ENCODE measurements around the gene SPSB1.
A peak's percentile ranks its signal among the peaks of the same experiment; 100 is the strongest.

Gene SPSB1

DNA sequence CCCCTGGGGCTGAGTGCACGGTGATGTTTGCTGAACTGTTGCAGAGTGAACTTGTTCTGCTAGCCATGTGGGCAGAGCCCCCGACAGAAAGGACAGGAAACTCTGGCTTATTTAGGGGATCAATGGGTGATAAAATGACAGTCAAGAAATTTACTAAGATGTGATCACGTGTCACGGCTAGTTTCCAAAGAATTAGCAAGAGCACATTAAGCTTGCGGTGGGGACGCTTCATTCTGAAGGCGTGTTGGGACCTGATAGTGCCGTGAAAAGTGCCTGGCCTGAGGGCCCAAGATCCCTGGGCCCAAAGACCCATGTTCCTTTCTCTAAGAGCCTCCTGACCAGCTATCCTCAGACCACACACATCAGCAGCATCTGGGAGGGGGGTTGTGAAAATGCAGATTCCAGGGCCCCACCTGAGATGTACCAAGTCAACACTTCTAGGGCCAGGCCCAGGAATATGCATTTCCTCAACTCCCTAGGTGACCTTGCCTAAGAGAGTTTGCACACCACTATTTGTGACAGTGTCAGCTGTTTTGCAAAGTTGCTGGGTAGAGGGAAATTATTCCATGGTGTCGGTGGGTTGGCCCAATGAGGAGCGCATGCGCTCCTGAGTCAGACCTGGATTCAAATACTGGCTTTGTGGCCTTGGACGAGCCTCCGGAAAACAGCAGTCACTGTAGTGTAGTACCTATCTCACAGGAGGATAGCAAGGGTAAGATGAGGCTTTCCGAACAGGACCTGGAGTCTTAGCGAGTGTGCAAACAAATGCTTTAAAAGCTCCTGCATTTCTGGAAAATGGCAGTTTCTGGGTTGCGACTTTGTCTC is 77.5 kb downstream of the SPSB1 start:
- H3K27ac Mint-ChIP-seq: peak overlapping the region; percentile 94 to 98 (median 94)
- no peaks in the 10 kb centered on the region for H3K9me3 Mint-ChIP-seq
- peaks cover 7% of the 10 kb centered on the region for H3K36me3 Mint-ChIP-seq (ENCODE audit: low read depth)
- H3K4me3 Mint-ChIP-seq: peak overlapping the region in 1 of 3 experiments; percentile 27
- no peaks in the 10 kb centered on the region for H3K27me3 Mint-ChIP-seq (ENCODE audit: low read depth)
- peaks cover 49% of the 10 kb centered on the region for H3K4me1 Mint-ChIP-seq
- TF ChIP-seq, protein P1, sequence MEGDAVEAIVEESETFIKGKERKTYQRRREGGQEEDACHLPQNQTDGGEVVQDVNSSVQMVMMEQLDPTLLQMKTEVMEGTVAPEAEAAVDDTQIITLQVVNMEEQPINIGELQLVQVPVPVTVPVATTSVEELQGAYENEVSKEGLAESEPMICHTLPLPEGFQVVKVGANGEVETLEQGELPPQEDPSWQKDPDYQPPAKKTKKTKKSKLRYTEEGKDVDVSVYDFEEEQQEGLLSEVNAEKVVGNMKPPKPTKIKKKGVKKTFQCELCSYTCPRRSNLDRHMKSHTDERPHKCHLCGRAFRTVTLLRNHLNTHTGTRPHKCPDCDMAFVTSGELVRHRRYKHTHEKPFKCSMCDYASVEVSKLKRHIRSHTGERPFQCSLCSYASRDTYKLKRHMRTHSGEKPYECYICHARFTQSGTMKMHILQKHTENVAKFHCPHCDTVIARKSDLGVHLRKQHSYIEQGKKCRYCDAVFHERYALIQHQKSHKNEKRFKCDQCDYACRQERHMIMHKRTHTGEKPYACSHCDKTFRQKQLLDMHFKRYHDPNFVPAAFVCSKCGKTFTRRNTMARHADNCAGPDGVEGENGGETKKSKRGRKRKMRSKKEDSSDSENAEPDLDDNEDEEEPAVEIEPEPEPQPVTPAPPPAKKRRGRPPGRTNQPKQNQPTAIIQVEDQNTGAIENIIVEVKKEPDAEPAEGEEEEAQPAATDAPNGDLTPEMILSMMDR (IDR thresholded peaks at IDR 0.05; ENCODE audit: unreplicated experiment in 3 of 3): no peak

DNA sequence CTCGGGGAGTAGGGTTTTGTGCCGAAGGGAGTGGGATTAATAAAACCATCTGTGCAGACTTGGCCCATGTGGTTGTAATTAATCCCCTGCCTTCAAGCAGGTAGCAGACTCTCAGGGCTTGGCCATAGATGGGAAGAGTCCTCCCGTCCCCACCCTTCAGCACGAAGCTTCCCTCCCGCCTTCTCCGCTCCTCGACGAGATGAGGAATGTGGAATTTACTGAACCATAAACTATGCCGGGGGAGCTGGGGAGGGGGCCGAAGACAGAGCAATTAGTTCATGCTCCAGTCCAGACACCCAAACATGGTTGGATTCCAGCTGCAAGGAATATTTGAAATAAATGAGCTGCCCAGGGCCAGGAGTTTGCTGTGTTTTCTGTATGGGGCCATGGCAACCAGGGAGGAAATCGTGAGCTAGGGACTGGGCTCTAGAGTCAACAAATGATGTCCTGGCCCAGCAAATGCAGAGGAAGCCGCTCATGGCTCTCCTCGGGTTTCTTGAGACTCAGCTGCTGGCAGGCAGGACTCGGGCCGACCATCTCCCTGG is 78.8 kb downstream of the SPSB1 start:
- H3K27me3 Mint-ChIP-seq (ENCODE audit: low read depth): no peaks in the 10 kb centered on the region
- H3K9me3 Mint-ChIP-seq: no peaks in the 10 kb centered on the region

DNA sequence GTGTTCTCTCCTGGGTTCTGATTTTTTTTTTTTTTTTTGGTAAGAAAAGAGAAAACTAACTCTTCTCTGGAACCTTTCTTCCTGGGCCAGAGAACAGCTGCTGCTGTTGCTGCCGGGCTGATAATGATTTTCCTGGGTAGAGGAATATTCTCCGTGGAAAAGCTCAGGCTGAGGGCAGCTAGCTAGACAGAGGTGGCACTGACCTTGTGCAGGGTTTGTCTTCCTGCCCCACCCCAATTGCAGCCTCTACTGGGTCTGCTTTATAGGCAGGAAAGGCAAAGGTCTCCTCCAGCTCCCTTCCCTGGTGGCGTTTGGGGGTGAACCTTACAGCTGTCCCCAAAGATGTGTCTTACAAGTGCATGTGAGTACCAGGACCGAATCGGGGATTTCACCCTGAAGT is 79.3 kb downstream of the SPSB1 start:
- Mint-ChIP-seq H3K9me3 (no peaks in the 10 kb centered on the region), H3K4me1 (peaks cover 66% of the 10 kb centered on the region), H3K27me3 (ENCODE audit: low read depth) (no peaks in the 10 kb centered on the region), H3K4me3 (peak overlapping the region in 2 of 3 experiments; percentile 19 to 41), H3K27ac (peak overlapping the region; percentile 94 to 98 (median 94)), H3K36me3 (ENCODE audit: low read depth) (peaks cover 7% of the 10 kb centered on the region)
- TF ChIP-seq, protein P1 (IDR thresholded peaks at IDR 0.05; ENCODE audit: unreplicated experiment in 3 of 3): no peak

More for the DNA sequence above, 78.8 kb downstream of the SPSB1 start:
- peaks cover 61% of the 10 kb centered on the region for H3K4me1 Mint-ChIP-seq
- peaks cover 7% of the 10 kb centered on the region for H3K36me3 Mint-ChIP-seq (ENCODE audit: low read depth)
- TF ChIP-seq, protein P1 (IDR thresholded peaks at IDR 0.05; ENCODE audit: unreplicated experiment in 3 of 3): no peak
- peak overlapping the region; percentile 94 to 98 (median 94) for H3K27ac Mint-ChIP-seq
- H3K4me3 Mint-ChIP-seq: peak overlapping the region; percentile 19 to 45 (median 41)

DNA sequence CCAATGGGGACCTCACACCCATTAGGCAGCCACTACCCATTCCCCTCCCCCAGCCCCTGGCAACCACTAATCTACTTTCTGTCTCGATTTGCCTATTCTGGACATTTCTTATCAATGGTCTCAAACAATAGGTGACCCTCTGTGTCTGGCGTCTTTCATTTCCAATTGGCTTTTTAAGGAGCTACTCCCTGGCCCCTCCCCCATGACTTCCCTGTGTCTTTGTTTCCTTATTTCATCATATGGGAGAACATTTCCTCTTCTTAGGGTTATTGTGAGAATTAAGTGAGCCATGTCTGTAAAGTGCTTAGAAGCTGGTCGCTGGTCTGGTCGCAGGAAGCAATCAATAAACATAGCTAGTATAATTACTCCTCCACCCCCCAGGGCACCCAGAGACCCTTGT is 80.9 kb downstream of the SPSB1 start:
- TF ChIP-seq, protein P1 (IDR thresholded peaks at IDR 0.05; ENCODE audit: unreplicated experiment in 3 of 3): no peak
- peak overlapping the region; percentile 94 to 98 (median 94) for H3K27ac Mint-ChIP-seq
- H3K36me3 Mint-ChIP-seq (ENCODE audit: low read depth): peaks cover 4% of the 10 kb centered on the region
- H3K27me3 Mint-ChIP-seq (ENCODE audit: low read depth): peaks cover 4% of the 10 kb centered on the region
- H3K4me1 Mint-ChIP-seq: peaks cover 72% of the 10 kb centered on the region
- peak overlapping the region in 2 of 3 experiments; percentile 3 to 47 for H3K4me3 Mint-ChIP-seq
- H3K9me3 Mint-ChIP-seq: no peaks in the 10 kb centered on the region

DNA sequence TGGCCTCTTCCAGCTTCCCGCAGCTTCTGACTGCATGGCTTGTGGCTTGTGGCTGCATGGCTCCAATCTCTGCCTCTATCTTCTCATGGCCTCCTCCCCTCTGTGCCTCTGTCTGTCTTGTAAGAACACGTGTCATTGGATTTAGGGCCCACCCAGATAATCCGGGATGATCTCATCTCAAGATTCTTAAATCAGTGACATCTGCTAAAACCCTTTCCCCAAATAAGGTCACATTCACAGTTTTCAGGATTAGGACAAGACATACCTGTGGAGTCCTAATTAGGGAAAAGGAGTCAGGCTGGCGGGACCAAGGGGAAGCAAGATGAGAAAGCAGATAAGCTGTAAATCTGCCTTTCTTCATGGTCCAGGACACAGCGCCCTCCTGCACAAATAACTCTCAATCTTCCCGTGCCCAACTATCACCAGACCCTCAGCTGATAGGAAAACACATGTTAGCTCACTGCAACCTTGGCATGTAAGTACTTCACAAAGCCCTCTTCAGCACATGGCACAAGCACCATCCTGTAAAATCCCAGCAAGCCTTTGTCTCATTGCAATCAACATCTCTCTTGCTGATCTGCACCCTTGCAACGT is 82.2 kb downstream of the SPSB1 start:
- H3K9me3 Mint-ChIP-seq: no peaks in the 10 kb centered on the region
- no peak overlapping the region for H3K4me3 Mint-ChIP-seq

More for the DNA sequence above, 82.2 kb downstream of the SPSB1 start:
- H3K36me3 Mint-ChIP-seq (ENCODE audit: low read depth): no peaks in the 10 kb centered on the region
- peaks cover 4% of the 10 kb centered on the region for H3K27me3 Mint-ChIP-seq (ENCODE audit: low read depth)
- peaks cover 62% of the 10 kb centered on the region for H3K4me1 Mint-ChIP-seq
- TF ChIP-seq, protein P1 (IDR thresholded peaks at IDR 0.05; ENCODE audit: unreplicated experiment in 3 of 3): no peak
- H3K27ac Mint-ChIP-seq: peak overlapping the region; percentile 82 to 91 (median 90)

All from nephron (organoid).